IMR-90 (cell line): ENCODE measurements around the gene CDH12. TPM values are rescaled to one million over a fixed set of nuclear protein-coding genes. Genes with fewer than 3 reads are reported as not detected.

ENCODE experiments used
- ATAC-seq: fragments of 200-7000 bp; cut with Tn5 transposase; 2 replicates; pipeline ENCODE4 v1.9.1; 2020; ENCODE audit warnings: low read depth, mild to moderate bottlenecking, moderate library complexity
- BruUV-seq: library from RNA; stranded (reverse); fragments of 400-500 nt; replicated peaks from 2 replicates; lab custom pipeline; 2021; lab: Mats Ljungman, UMichigan
- CTCF ChIA-PET: fragments of 300-600 bp; formaldehyde crosslinking; extraction: SDS; loops from one replicate; lab custom pipeline; 2021; ENCODE audit warnings: antibody characterized with exemption; lab: Yijun Ruan, JAX
- POLR2A ChIA-PET: fragments of 300-600 bp; sonication (Branson Sonifier 250); formaldehyde crosslinking; loops from one replicate; lab custom pipeline; 2022; ENCODE audit warnings: antibody characterized with exemption; ENCODE audit not compliant: unreplicated experiment; lab: Charles Lee
- DNase-seq: peaks from one replicate; pipeline ENCODE4 v3.0.0; 2013
- H2AFZ ChIP-seq: replicated peaks from 2 replicates; pipeline ENCODE3; 2013; ENCODE audit warnings: low read length, mild to moderate bottlenecking; ENCODE audit not compliant: poor library complexity
- H2AK5ac ChIP-seq: 2 replicates; pipeline ENCODE4 v1.6.1; 2013; ENCODE audit warnings: low read depth, low read length, inconsistent platforms
- H2AK9ac ChIP-seq: replicated peaks from 2 replicates; pipeline ENCODE3; 2013; ENCODE audit warnings: mild to moderate bottlenecking, low read depth, low read length, moderate library complexity; ENCODE audit not compliant: poor library complexity
- H2BK120ac ChIP-seq: 2 replicates; pipeline ENCODE4 v1.6.1; 2013; ENCODE audit warnings: low read depth, low read length, inconsistent platforms
- H2BK15ac ChIP-seq: 3 replicates; pipeline ENCODE4 v1.6.1; 2013; ENCODE audit warnings: low read depth, low read length, inconsistent platforms
- H2BK20ac ChIP-seq: 2 replicates; pipeline ENCODE4 v1.6.1; 2013; ENCODE audit warnings: low read depth, mild to moderate bottlenecking, inconsistent platforms, low read length, moderate library complexity
- H2BK5ac ChIP-seq: 2 replicates; pipeline ENCODE4 v1.6.1; 2013; ENCODE audit warnings: mild to moderate bottlenecking, low read depth, low read length, inconsistent platforms; ENCODE audit not compliant: poor library complexity, severe bottlenecking
- H3K14ac ChIP-seq: replicated peaks from 2 replicates; pipeline ENCODE4 v1.6.1; 2013; ENCODE audit warnings: low read depth, low read length, inconsistent platforms
- H3K18ac ChIP-seq: 2 replicates; pipeline ENCODE4 v1.6.1; 2013; ENCODE audit warnings: low read depth, low read length, control low read depth
- H3K23ac ChIP-seq: 2 replicates; pipeline ENCODE4 v1.6.1; 2013; ENCODE audit warnings: low read depth, low read length, inconsistent platforms
- H3K27ac ChIP-seq: 2 replicates; pipeline ENCODE4 v1.5.1; 2013; ENCODE audit warnings: mild to moderate bottlenecking, control low read depth, low read length; ENCODE audit not compliant: insufficient read depth
- H3K27me3 ChIP-seq: 2 replicates; pipeline ENCODE4 v1.6.1; 2013; ENCODE audit warnings: low read length; ENCODE audit not compliant: control insufficient read depth, insufficient read depth
- H3K36me3 ChIP-seq: 2 replicates; pipeline ENCODE4 v1.6.1; 2013; ENCODE audit warnings: low read length, mixed read lengths; ENCODE audit not compliant: control insufficient read depth, insufficient read depth
- H3K4ac ChIP-seq: 2 replicates; pipeline ENCODE4 v1.6.1; 2013; ENCODE audit warnings: low read depth, low read length, inconsistent platforms
- H3K4me1 ChIP-seq: 2 replicates; pipeline ENCODE4 v1.6.1; 2013; ENCODE audit warnings: low read length, mixed read lengths; ENCODE audit not compliant: control insufficient read depth, insufficient read depth
- H3K4me2 ChIP-seq: 2 replicates; pipeline ENCODE4 v1.6.1; 2013; ENCODE audit warnings: low read depth, mild to moderate bottlenecking, control low read depth, low read length, moderate library complexity
- H3K4me3 ChIP-seq: 2 replicates; pipeline ENCODE4 v1.5.1; 2013; ENCODE audit warnings: low read depth, mild to moderate bottlenecking, control low read depth, low read length, moderate library complexity; ENCODE audit not compliant: insufficient read depth
- H3K56ac ChIP-seq: 2 replicates; pipeline ENCODE4 v1.6.1; 2013; ENCODE audit warnings: low read length, inconsistent platforms; ENCODE audit not compliant: insufficient read depth; ENCODE audit errors: extremely low read depth
- H3K79me1 ChIP-seq, 2 experiments: 2 replicates each; pipeline ENCODE4 v1.6.1; 2013; ENCODE audit warnings: low read length in 2 of 2, inconsistent platforms in 1 of 2, low read depth in 1 of 2
- H3K9ac ChIP-seq: 2 replicates; pipeline ENCODE4 v1.6.1; 2013; ENCODE audit warnings: low read depth, low read length, control low read depth
- H3K9me1 ChIP-seq: 2 replicates; pipeline ENCODE4 v1.6.1; 2013; ENCODE audit warnings: low read length, inconsistent platforms; ENCODE audit not compliant: insufficient read depth
- H3K9me3 ChIP-seq: 2 replicates; pipeline ENCODE4 v1.6.1; 2013; ENCODE audit warnings: low read length; ENCODE audit not compliant: control insufficient read depth, insufficient read depth
- H4K20me1 ChIP-seq: 2 replicates; pipeline ENCODE4 v1.6.1; 2013; ENCODE audit warnings: low read length, inconsistent platforms; ENCODE audit not compliant: insufficient read depth
- H4K5ac ChIP-seq: 2 replicates; pipeline ENCODE4 v1.6.1; 2013; ENCODE audit warnings: mild to moderate bottlenecking, low read depth, low read length, control low read depth
- H4K8ac ChIP-seq, 2 experiments: 2 replicates each; pipeline ENCODE4 v1.6.1; 2013; ENCODE audit warnings: low read depth in 2 of 2, low read length in 2 of 2, control low read depth in 1 of 2, inconsistent platforms in 1 of 2
- H4K91ac ChIP-seq: 2 replicates; pipeline ENCODE4 v1.6.1; 2013; ENCODE audit warnings: low read depth, low read length, inconsistent platforms; ENCODE audit not compliant: insufficient read depth
- RAD21 ChIP-seq: IDR thresholded peaks from 2 replicates; pipeline ENCODE4 v1.6.1; 2012; ENCODE audit warnings: low read length, improper control_type of control experiment
- RFX5 ChIP-seq: IDR thresholded peaks from 2 replicates; pipeline ENCODE4 v1.8.0; 2012; ENCODE audit warnings: low read depth, mild to moderate bottlenecking, low read length, moderate library complexity
- SMC3 ChIP-seq: fragments of 150-350 bp; IDR thresholded peaks from 2 replicates; pipeline ENCODE4 v1.6.1; 2016; ENCODE audit warnings: low read depth, mild to moderate bottlenecking, antibody characterized with exemption, low read length, moderate library complexity
- WGBS, 2 experiments: methylation state at CpG; one replicate each; pipeline versions ENCODE4 v1.1.5 to v1.1.7; 2013; ENCODE audit warnings: missing lambda C conversion rate in 2 of 2; ENCODE audit not compliant: insufficient read length in 1 of 2; ENCODE audit errors: extremely low coverage in 2 of 2; 5-methylcytosine and 5-hydroxymethylcytosine counted together
- dilution Hi-C: fragments of 300-500 bp; cut with HindIII; formaldehyde crosslinking; loops from one replicate; pipeline ENCODE4 v1.14.3; 2018; ENCODE audit warnings: low sequenced_read_pairs; ENCODE audit not compliant: unreplicated experiment
- in situ Hi-C: fragments of 300-500 bp; cut with MboI; formaldehyde crosslinking; loops from 3 replicates; pipeline ENCODE4 v1.14.3; 2019; ENCODE audit warnings: low sequenced_read_pairs, inconsistent platforms, mixed read lengths
- intact Hi-C: fragments of 100-400 bp; cut with micrococcal nuclease; formaldehyde crosslinking; loops from 2 replicates; pipeline ENCODE4 v1.10.0; 2022
- polyA plus RNA-seq, 3 experiments: library from polyadenylated mRNA; depleted of rRNA; stranded (reverse); fragments of >200 nt; gene quantifications; 2 replicates each; pipeline ENCODE4 v1.2.3, GENCODE V29; 2012; ENCODE audit warnings: low replicate concordance in 1 of 3
- total RNA-seq: library from RNA; depleted of rRNA; stranded (reverse); fragments of >200 nt; gene quantifications from 2 replicates; pipeline ENCODE4 v1.2.3, GENCODE V29; 2012

Gene CDH12
- total and polyA plus RNA-seq, 2 of the 4 experiments (the other 2 are of a cell fraction): not detected

GRCh38 chr5:21783074-21783679 is 1070.0 kb downstream of the CDH12 start:
- Histone ChIP-seq H3K23ac (no peak overlapping the region), H4K91ac (no peak overlapping the region), H2AFZ (no peak overlapping the region), H3K4me3 (no peak overlapping the region), H3K9me1 (no peaks in the 10 kb centered on the region), H3K4ac (no peak overlapping the region), H2BK120ac (no peak overlapping the region), H3K9me3 (no peaks in the 10 kb centered on the region), H2AK5ac (no peak overlapping the region), H2BK5ac (no peak overlapping the region), H3K14ac (no peak overlapping the region), H3K36me3 (no peaks in the 10 kb centered on the region), H3K27me3 (no peaks in the 10 kb centered on the region), H3K79me1 (no peaks in the 10 kb centered on the region), H4K20me1 (no peaks in the 10 kb centered on the region), H3K27ac (no peak overlapping the region), H2BK20ac (no peak overlapping the region), H2BK15ac (no peak overlapping the region), H3K4me1 (no peaks in the 10 kb centered on the region), H2AK9ac (no peak overlapping the region), H4K5ac (no peak overlapping the region), H3K18ac (no peak overlapping the region), H4K8ac (no peak overlapping the region), H3K9ac (no peak overlapping the region), H3K4me2 (no peak overlapping the region), H3K56ac (no peak overlapping the region)
- in situ Hi-C loops: no loop called here
- WGBS, 2 experiments: no CpG with 5 or more reads among the region's 6 CpGs
- ChIA-PET POLR2A (no interaction called here), CTCF (no interaction called here)
- dilution Hi-C loops: no loop called here
- BruUV-seq: no TSS peak
- no peak for ATAC-seq
- DNase-seq: no peak
- no peak for TF ChIP-seq RAD21
- TF ChIP-seq SMC3: no peak
- TF ChIP-seq RFX5: no peak
- intact Hi-C loops: no loop called here
